Right atrium auricular region (tissue), 2 donors: ENCODE data around the gene DAB1. TPM values are rescaled to one million over a fixed set of nuclear protein-coding genes. Genes with fewer than 3 reads are reported as not detected.

Experiments
- DNase-seq: peaks from one replicate; pipeline ENCODE4 v3.0.0-alpha.2; 2019; ENCODE audit warnings: low spot score
- H3K27ac ChIP-seq, 2 donors: fragments of 200-600 bp; sonication (generic); 1 replicate in 1 of 2; 2 replicates in 1 of 2; pipeline ENCODE4 v1.5.1; 2016 to 2019
- H3K27me3 ChIP-seq, 2 donors: fragments of 200-600 bp; sonication (generic); one replicate each; pipeline versions ENCODE4 v1.5.1 to v1.6.0; 2017 to 2019
- H3K36me3 ChIP-seq: fragments of 200-600 bp; sonication (generic); one replicate; pipeline ENCODE4 v1.5.1; 2016
- H3K4me1 ChIP-seq, 2 donors: fragments of 200-600 bp; sonication (generic); one replicate each; pipeline versions ENCODE4 v1.5.1 to v1.6.0; 2017 to 2019
- H3K4me3 ChIP-seq, 2 donors: fragments of 200-600 bp; sonication (generic); 1 replicate in 1 of 2; 2 replicates in 1 of 2; pipeline ENCODE4 v1.5.1; 2017 to 2019; ENCODE audit warnings: mild to moderate bottlenecking in 1 of 2, moderate library complexity in 1 of 2
- H3K9me3 ChIP-seq, 2 donors: fragments of 200-600 bp; sonication (generic); one replicate each; pipeline ENCODE4 v1.5.1; 2019
- total RNA-seq, 2 donors: library from RNA; depleted of rRNA; stranded (reverse); fragments of >200 nt; gene quantifications; one replicate each; pipeline ENCODE4 v1.1.0, GENCODE V29; 2016
- TF ChIP-seq, protein P1 (sequence below), 2 donors: fragments of 200-600 bp; sonication (generic); IDR thresholded peaks; one replicate each; pipeline ENCODE4 v1.5.1; 2019; ENCODE audit warnings: antibody characterized with exemption in 2 of 2

DAB1 gene
- total RNA-seq, 2 donors from 2014 or later: 0.19 to 3.3 TPM

DNA sequence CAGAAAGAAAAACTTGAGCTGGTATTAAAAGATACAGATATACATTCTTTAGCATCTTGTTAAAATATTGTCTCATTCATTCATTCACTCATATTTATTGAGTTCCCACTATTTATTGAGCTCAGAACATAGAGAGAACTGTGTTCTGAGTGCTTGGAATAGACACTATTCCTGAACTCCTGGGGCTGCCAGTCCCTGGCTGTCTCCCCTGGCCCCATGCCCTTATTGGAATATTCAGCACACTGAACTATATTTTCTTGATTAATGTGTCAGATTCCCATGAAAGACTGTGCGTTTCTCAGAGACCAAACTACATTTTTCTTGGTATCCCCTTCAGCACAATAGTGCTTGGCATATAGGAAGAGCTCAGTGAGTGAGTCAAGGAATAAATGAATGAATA lies 44.0 kb upstream of the DAB1 start:
- Histone ChIP-seq H3K4me3 (no peak overlapping the region), H3K27ac (no peak overlapping the region), H3K36me3 (no peaks in the 10 kb centered on the region), H3K4me1 (peaks cover 0 to 6% of the 10 kb centered on the region in 2 donors), H3K9me3 (no peaks in the 10 kb centered on the region), H3K27me3 (no peaks in the 10 kb centered on the region)
- no peak for DNase-seq
- TF ChIP-seq, protein P1, sequence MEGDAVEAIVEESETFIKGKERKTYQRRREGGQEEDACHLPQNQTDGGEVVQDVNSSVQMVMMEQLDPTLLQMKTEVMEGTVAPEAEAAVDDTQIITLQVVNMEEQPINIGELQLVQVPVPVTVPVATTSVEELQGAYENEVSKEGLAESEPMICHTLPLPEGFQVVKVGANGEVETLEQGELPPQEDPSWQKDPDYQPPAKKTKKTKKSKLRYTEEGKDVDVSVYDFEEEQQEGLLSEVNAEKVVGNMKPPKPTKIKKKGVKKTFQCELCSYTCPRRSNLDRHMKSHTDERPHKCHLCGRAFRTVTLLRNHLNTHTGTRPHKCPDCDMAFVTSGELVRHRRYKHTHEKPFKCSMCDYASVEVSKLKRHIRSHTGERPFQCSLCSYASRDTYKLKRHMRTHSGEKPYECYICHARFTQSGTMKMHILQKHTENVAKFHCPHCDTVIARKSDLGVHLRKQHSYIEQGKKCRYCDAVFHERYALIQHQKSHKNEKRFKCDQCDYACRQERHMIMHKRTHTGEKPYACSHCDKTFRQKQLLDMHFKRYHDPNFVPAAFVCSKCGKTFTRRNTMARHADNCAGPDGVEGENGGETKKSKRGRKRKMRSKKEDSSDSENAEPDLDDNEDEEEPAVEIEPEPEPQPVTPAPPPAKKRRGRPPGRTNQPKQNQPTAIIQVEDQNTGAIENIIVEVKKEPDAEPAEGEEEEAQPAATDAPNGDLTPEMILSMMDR (IDR thresholded peaks at IDR 0.05): no peak

DNA sequence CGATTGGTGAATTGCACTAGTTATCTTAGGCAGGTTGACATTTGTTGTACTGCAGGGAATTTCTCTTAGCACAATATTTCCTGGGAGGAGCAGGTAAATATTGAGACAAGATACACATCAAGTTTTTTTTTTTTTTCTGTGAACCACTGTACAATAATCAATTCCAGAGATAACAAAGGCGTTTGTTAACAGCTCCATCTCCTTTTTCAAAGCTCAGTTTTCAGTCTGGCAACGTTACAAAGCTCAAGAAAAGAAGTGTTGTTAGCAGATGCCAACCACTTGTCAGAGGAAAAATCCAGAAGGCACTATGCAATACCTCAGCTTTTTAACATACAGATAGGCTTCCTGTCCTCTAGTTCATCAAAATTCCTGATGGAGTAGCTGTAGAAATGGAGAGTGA lies 40.9 kb upstream of the DAB1 start:
- no peak overlapping the region for H3K27ac ChIP-seq
- no peaks in the 10 kb centered on the region for H3K36me3 ChIP-seq
- TF ChIP-seq, protein P1 (IDR thresholded peaks at IDR 0.05): no peak
- H3K4me3 ChIP-seq: no peak overlapping the region
- DNase-seq: no peak
- H3K27me3 ChIP-seq: no peaks in the 10 kb centered on the region
- H3K9me3 ChIP-seq: no peaks in the 10 kb centered on the region
- H3K4me1 ChIP-seq: peaks cover 0 to 6% of the 10 kb centered on the region in 2 donors

DNA sequence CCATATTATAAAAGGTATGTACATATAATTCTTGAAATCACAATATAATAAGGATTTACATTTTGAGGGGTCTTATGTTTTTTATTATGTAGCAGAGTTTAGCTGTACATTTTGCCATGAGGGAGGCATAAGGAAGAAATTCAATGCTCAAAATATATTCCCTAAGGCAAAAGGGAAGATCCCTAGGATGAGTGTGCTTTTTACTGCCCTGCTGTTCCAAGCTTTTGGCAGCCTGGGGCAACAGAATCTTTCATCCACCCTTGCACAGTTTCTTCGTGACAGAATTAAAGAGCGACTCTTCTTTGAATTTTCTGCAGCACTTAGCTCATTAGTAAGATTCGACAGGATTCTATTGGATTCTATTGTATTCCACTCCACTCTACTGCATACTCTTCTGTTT lies 39.5 kb upstream of the DAB1 start:
- Histone ChIP-seq H3K27me3 (no peaks in the 10 kb centered on the region), H3K27ac (no peak overlapping the region), H3K4me1 (peaks cover 0 to 6% of the 10 kb centered on the region in 2 donors), H3K4me3 (no peak overlapping the region), H3K9me3 (no peaks in the 10 kb centered on the region), H3K36me3 (no peaks in the 10 kb centered on the region)
- TF ChIP-seq, protein P1 (IDR thresholded peaks at IDR 0.05): no peak
- DNase-seq: no peak

DNA sequence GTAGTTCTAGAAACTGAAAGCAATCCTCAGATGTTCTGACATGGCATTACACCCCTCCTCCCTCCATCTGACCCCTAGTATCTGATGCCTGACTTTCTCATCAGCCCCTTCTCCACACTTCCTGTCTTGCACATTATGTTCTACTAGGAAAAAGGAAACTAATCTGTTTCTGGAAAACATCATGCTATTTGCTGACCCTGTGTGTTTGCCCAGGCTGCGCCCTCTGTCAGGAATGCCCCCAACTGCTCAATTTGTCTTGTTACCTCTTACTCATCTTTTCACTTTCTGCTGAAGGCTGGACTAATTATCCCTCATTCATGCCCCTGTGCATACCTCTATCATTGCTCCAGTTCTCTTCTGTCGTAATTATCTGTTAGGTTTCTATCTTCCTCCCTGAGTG lies 37.5 kb upstream of the DAB1 start:
- DNase-seq: no peak
- Histone ChIP-seq H3K27ac (no peak overlapping the region), H3K4me1 (no peaks in the 10 kb centered on the region), H3K4me3 (no peak overlapping the region), H3K27me3 (no peaks in the 10 kb centered on the region), H3K36me3 (no peaks in the 10 kb centered on the region), H3K9me3 (peaks cover 0 to 6% of the 10 kb centered on the region in 2 donors)
- TF ChIP-seq, protein P1 (IDR thresholded peaks at IDR 0.05): no peak

DNA sequence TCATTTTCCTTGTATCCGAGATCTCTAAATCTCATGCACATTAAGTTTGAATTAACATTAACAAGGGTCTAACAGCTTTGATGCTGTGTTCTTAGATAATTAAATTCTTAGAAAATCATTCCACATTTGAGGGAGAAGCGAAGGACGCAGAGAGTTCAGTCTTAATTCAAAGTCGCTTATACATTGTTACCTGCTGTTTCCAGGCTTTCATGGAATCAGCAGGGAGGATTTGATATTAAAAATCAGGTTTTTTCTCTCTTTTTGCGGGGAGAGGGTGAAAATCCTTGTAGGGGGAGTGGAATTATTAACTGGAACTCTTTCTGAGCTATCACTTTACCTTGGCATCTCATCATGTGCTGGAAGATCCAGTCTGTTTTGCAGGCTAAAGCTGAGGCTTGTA lies 27.7 kb upstream of the DAB1 start:
- TF ChIP-seq, protein P1 (IDR thresholded peaks at IDR 0.05): no peak
- Histone ChIP-seq H3K4me3 (no peak overlapping the region), H3K27ac (no peak overlapping the region), H3K4me1 (no peaks in the 10 kb centered on the region), H3K27me3 (no peaks in the 10 kb centered on the region), H3K36me3 (no peaks in the 10 kb centered on the region), H3K9me3 (no peaks in the 10 kb centered on the region)
- DNase-seq: no peak

DNA sequence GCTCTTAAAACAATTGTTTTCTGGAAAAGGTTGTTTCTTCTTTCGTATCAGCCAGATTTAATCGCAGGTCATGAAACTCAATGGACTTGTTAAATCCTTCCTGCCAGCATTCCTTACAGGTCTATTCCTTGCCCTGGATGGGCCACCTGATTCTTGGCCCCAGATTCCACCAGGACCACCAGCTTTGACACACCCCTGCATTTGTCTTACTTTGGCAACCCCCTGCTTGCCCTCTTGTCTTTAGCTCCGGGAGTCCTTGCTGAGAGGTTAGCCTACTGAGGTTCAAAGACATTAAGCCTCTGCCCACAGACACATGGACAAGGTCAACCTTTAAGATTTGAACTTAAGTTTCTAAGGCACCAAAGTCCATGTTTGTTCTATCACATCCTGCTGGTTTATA lies 27.1 kb upstream of the DAB1 start:
- DNase-seq: no peak
- no peaks in the 10 kb centered on the region for H3K4me1 ChIP-seq
- TF ChIP-seq, protein P1 (IDR thresholded peaks at IDR 0.05): no peak
- H3K9me3 ChIP-seq: no peaks in the 10 kb centered on the region
- H3K36me3 ChIP-seq: no peaks in the 10 kb centered on the region
- H3K4me3 ChIP-seq: no peak overlapping the region
- H3K27me3 ChIP-seq: no peaks in the 10 kb centered on the region
- no peak overlapping the region for H3K27ac ChIP-seq
